IPS DF 4.7 (cell line): ENCODE results near the gene LRRC37A3.
"Not testable (repeated sequence)": the region's sequence is repeated elsewhere in the genome, so short reads cannot be mapped to it uniquely, and the experiment has no call there.

ENCODE experiments used
- DNase-seq: peaks from one replicate; pipeline ENCODE4 v3.0.0-alpha.2; 2013; ENCODE audit warnings: low spot score; ENCODE audit errors: extremely low read depth

LRRC37A3 gene

DNA sequence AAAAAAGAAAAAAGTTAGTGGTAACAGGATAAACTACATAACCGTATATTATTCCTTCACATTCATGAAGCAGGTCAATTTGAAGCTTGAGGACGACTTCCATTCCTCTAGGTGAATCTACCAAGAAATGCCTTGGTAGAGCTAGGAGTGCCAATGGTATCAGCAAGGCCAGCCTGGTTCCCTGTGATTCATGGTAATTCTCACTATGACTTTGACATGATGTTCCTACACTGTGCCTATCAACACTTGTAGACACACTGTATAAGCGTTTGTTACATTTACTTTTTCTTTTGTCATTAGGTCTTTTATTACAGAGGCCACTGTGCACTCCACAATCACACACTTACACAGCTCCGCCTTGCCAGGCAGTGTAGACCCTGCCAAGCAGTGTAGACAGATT is 7.2 kb upstream of the LRRC37A3 start:
- DNase-seq: not testable (repeated sequence)

DNA sequence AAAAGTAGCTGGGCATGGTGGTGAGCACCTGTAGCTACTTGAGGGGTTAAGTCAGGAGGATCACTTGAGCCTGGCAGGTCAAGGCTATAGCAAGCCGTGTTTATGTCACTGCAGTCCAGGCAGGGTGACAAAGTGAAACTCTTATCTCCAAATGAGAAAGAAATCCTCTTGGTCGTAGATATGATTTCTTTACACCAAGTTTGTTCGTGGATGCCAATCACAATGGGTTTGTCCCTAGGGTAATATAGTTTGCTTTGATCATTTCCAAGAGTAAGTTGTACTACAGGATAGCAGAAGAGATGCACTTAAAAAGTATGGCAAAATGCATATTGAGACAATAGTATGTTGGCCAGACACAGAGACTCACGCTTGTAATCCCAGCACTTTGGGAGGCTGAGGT is 6.0 kb upstream of the LRRC37A3 start:
- DNase-seq: not testable (repeated sequence)

DNA sequence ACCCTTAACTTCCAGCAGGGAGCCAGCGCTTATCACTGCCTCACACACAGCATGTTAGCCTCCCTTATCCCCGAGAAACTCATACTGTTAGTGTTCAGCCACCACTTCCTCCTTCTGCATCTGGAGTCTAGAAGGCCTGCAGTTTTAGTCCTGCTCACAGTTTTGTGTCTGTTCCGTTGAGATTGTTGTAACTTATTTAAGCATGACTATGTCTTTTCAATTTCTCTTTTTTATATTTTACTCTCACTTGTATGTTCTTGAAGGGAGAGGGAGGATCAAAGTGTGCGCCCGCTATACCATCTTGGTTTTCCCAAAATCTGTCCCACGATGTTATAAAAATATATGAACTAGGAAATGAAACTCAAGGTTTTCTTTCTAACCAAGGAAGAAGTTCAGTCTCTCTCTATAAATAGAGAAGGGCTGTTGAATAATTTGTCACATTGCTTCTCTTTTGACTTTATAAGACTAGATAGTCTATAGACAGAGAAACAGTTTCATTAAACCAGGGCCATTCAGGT is 3.8 kb upstream of the LRRC37A3 start:
- not testable (repeated sequence) for DNase-seq

DNA sequence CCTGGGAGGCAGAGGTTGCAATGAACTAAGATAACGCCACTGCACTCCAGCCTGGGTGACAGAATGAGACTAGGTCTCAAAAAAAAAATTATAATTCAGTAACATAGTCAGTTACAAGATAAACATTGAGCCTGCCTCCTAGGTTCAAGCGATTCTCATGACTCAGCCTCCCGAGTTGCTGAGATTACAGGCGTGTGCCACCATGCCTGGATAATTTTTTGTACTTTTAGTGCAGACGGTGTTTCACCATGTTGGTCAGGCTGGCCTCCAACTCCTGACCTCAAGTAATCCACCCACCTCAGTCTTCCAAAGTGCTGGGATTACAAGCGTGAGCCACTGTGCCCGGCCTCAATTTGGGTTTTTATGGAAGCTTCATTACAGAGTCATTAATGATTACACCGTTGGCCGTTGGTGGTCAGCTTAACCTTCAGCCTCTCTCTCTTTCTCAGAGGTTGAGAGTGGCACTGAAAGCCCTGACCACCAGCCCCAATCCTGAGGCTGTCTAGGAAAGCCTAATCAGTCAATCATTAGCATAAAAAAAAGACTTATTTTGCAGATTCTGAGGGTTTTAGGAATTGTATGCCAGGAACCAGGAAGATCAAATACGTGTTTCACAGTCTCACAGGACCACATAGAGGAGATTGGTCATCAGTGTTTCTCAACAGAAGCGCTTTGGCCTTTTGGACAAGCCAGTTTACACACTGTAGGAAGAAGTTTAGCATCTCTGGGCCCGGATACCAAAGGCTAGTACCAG is 1.3 kb upstream of the LRRC37A3 start:
- DNase-seq: no peak

DNA sequence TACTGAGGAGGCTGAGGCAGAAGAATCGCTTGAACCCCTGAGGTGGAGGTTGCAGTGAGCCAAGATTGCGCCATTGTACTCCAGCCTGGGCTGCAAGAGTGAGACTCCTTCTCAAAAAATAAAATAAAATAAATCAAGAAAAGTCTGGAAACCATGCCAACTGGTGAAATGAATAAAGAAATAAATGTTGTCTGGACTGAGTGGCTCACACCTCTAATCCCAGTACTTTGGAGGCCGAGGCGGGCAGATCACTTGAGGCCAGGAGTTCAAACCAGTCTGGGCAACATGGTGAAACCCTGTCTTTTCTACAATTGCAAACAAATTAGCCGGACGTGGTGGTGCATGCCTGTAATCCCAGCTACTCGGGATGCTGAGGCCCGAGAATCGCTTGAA is 744 bp upstream of the LRRC37A3 start:
- no peak for DNase-seq

DNA sequence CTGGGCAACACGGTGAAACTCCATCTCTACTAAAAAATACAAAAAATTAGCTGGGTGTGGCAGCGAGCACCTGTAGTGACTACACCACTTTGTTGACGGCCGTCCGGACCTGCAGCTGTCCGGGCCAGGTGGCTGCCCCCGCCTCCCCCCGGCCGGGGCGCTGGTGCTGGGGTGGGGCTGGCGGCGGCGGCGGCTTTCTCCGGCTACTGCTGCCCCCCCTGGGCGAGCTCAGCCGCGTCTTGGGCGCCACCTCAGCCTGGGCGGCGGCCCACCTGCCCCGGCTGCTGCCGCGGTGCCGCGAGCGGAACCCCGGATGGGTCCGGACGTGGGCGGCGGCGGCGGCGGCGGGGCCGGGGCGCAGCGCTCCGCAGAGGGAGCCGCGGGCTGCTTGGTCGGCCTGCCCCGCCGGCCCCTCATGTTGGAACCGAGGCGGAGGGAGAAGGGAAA is 413 bp downstream of the LRRC37A3 start:
- DNase-seq: not testable (repeated sequence)

DNA sequence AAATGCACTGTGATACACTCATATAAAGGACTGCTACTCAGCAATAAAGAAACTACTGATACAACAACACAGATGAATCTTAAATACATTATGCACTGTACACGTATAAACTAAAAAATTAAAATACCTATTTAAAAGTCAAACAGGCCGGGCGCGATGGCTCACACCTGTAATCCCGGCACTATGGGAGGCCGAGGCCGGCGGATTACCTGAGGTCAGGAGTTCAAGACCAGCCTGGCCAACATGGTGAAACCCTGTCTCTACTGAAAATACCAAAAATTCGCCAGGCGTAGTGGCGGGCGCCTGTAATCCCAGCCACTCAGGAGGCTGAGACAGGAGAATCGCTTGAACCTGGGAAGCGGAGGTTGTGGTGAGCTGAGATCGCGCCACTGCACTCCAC is 1.7 kb downstream of the LRRC37A3 start:
- DNase-seq: not testable (repeated sequence)

DNA sequence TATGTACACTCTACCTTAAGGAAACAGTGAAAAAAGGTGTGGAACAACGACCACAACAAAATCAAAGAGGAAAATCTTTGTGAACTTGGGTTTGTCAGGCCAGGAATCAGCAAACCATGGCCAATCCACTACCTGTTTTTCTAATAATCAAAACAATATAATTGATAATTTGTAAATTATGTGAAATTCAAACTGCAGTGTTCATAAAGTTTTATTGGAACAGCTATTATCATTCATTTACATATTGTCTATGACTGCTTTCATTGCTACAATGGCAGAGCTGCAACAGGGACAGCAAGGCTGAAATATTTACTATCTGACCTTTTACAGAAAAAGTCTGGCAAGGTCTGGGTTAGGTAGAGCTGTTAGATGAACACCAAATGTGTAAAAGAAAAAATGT is 4.0 kb downstream of the LRRC37A3 start:
- DNase-seq: not testable (repeated sequence)

DNA sequence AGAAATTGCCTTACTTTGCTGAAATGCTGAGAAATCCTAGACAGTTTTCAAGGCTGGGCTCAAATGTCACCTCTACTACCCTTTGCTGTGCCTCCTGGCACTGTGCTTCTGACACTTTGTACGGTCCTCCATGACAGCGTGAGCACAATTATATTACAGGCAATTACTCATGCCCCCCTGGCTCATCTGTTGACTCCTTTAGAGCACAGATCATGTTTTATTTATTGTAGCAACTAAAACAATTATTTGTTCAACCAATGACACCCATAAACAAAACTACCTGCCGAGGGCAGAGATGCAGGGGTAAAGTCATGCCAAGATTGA is 9.1 kb downstream of the LRRC37A3 start:
- DNase-seq: not testable (repeated sequence)

DNA sequence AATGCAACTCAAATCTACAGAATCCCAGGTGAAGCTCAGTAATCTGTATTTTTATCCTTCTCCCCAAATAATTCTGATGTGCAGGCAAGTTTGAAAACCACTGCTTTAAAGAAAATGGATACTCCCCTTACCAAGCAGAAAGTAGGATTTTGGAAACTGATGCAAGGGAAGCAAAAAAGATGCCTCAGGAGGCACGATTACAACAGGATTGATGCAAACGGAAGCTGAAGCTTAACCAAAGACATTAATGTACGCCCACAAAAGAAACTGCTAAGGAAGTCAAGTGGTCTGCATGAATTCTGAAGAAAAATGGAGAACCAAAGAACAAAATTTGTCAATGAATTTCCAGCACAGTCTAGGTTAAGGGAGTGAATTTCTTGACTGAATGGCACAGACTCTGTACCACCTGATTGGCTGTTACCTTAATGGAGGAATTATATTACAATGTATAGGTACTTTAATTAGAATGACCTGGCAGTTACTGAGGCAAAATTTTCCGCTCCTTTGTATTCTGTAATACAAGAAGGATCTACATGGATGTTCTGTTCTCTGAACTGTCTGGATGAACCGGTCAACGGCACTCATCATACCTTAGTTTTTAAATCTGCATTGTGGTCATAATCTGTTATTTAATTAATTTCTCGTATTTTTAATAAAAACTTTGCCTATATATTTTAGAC is 9.6 kb downstream of the LRRC37A3 start:
- DNase-seq: not testable (repeated sequence)

DNA sequence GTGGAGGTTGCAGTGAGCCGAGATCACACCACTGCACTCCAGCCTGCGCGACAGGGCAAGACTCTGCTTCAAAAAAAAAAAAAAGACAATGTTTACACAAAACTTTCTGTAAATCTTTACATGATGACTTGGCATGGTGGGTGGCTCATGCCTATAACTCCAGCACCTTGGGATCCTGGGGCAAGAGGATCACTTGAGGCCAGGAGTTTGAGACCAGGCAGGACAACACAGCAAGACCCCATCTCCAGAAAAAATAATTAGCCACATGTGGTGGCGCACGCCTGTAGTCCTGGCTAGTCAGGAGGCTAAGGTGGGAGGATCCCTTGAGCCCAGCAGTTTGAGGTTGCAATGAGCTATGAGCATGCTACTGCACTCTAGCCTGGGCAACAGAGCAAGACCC is 15.2 kb downstream of the LRRC37A3 start:
- DNase-seq: not testable (repeated sequence)

DNA sequence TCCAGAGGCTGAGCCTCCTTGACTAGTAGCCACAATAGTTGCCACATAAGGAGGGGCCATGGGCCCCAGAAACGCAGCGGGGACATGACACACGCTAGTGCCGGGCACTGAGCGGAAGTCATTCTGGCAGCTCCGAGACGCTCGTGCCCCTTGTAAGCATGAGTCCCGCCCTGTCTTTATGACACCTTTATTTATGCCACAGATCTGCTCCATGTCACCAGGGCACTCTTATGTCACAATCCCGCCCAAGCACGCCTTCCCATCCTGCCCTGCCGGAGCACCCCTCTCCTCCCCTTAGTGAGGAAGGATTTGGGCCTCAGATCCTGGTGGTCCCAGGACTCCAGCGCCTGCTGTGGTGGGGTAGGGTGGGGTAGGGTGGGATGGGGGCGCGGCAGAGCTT is 22.1 kb downstream of the LRRC37A3 start:
- not testable (repeated sequence) for DNase-seq

DNA sequence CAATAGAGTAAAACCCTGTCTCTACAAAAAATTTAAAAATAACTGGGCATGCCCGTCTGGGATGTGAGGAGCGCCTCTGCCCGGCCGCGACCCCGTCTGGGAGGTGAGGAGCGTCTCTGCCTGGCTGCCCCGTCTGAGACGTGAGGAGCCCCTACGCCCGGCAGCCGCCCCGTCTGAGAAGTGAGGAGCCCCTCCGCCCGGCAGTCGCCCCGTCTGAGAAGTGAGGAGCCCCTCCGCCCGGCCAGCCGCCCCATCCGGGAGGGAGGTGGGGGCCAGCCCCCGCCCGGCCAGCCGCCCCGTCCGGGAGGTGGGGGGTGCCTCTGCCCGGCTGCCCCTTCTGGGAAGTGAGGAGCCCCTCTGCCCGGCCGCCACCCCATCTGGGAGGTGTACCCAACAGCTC is 45.1 kb downstream of the LRRC37A3 start:
- DNase-seq: not testable (repeated sequence)

DNA sequence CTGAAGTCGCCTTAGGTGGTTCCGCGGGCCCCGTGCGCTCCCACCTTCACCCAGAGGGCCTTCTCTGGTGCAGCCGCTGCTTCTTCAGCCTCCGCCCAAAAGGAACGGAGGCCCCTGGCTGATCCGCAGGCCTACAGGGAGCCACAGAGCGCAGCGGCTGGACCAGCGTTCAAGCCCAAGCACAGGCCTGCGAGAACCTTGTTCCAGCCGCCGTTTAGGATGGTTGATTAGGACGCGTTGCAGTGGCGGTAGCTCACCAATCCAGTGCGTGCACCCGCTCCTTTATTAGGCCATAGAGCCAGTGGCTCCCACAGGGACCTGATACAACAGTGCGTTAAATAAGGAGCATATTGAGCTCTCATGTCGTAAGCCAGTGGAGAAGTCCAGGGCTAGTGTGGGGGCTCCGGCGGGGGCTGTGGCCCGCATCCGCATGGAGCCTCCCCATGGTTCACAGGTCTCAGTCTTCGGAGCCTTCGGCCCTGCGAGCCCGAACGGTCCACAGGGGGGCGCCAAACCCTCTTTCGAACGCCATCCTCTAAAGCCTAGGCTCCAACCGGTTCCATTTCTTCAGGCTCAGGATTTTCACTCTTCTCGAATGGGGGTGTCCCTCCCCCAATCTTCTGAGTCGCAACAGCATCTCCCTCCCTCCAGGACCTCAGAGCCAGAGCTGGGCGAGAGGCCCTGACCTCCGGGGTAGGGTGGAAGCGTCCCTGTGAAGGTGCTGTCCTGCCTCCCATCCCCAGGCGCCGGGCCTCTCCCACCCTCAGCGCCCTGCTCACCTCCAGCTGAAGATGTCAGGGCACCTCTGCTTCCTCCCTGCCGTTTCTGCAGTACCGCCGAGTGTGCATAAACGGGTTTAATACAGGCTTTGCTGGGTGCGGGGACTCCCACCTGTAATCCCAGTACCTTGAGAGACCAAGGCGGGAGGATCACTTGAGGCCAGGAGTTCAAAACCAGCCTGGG is 71.5 kb downstream of the LRRC37A3 start:
- DNase-seq: not testable (repeated sequence)

DNA sequence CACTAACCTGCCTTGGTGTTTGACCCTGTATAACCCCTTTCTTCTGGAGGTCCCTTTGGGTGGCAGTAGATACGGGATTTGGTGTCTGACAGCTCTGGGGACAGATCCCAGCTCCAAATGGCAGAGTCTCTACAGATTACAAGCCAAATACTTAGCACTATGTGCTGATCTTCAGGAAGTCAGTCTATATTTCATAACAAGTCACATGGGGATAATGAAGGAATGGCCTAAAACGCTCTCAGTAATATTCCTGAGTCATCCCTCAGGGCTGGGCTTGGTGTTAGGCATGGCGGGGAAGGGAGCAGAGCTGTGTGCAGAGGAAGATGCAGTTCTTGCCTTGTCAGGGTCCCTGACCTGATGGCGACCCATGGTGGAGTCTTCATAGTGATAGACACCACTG is 72.4 kb downstream of the LRRC37A3 start:
- DNase-seq: not testable (repeated sequence)

DNA sequence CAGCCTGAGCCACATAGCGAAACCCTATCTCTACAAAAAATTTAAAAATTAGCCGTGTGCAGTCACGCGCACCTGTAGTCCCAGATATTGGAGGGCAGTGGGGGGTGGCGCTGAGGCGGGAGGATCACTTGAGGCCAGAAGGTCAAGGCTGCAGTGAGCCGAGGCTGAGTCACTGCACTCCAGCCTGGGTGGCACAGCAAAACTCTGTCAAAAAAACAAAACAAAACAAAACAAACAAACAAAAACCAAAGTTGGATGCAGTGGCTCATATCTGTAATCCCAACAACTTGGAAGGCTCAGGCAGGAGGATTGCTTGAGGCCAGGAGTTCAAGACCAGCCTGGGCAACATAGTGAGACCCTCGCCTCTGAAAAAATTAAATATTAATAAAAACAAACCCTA is 75.4 kb downstream of the LRRC37A3 start:
- not testable (repeated sequence) for DNase-seq

DNA sequence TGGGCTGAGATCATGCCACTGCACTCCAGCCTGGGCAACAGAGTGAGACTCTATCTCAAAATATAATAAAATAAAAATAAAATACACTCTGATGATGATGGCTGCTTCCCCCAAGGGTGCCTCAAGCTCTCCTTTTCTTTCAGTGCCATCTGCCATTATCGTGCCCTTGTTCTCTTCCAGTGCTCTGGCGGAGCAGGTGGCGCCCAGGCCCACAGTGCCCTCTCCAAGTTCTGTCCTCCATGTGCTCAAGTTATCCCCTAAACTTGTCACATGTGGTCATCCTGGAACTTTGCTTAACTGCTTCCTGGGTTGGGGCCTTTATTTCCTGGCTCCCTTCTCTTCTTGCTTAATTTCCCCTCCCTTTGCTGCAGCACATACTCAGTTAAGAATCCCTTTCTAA is 76.4 kb downstream of the LRRC37A3 start:
- not testable (repeated sequence) for DNase-seq

DNA sequence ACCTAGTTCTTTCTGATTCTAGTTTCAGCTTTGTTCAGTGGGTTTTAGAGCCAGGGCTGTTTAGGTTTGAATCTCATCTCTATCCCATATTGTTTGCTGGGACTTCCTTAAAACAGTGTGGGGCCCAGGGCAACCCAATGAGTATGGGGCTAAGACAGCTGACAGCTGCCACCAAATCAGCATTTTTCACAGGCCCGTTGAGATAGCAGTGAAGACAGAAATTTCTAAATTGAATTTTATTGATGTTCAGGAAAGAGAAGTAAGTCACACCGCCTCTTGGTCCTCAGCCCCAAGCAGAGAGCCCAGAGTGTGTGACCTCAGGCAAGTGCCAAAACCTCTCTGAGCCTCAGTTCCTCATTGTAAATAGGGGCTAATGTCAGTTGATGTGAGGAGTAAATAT is 78.3 kb downstream of the LRRC37A3 start:
- not testable (repeated sequence) for DNase-seq

DNA sequence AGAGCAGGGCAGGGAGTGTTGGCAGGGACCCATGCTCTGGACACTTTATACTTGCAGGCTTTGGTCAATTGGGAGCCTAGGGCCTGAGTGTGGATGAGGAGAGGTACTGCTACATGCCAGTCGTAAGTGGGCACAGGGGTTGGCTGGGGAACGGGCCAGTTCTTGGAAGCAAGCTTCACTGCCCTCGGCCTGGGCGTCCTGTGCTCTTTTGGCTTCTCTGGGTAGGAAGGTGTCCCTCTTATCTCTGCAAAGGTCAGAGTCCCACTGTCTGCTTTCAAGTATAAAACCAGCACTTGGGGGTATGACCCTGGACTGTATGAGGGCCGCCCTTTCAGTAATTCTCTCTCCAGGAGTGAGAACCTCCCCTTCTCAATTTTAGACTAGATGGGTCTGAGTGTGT is 80.8 kb downstream of the LRRC37A3 start:
- DNase-seq: not testable (repeated sequence)

DNA sequence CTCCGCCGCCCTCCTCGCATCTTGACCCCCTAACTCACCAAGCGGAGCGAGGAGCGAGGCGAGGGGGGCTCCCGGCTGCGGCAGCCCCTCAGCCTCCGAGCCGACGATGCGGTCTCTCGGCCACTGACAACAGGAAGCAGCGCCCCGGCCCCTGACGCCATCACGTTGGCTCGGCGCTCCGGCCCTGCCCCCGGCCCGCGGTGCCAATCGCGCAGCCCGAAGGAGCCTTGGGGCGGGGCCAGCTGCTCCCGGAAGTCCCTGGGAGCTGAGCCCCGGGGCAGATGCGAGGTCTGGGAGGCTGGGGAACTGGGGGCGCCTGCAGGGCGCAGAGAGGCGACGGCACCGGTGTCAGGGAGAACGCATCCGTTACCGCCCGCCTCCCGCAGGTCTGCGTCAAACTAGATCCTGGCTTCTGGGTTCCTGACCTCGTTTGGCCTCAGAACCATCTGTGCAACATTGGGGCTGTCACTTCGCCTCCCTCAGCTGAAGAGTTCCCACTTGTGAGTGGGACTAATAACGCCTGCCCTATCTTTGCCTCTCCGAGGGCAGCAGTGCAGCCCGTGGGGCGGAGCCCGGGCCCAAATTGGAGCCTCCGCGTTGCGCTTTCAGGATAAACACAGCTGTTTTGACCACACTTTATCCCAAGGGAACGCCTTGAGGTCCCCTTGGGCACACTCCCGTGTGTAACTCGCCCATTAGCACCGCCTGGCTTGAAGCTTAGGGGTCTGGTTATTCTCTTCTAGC is 82.1 kb downstream of the LRRC37A3 start:
- DNase-seq: not testable (repeated sequence)

DNA sequence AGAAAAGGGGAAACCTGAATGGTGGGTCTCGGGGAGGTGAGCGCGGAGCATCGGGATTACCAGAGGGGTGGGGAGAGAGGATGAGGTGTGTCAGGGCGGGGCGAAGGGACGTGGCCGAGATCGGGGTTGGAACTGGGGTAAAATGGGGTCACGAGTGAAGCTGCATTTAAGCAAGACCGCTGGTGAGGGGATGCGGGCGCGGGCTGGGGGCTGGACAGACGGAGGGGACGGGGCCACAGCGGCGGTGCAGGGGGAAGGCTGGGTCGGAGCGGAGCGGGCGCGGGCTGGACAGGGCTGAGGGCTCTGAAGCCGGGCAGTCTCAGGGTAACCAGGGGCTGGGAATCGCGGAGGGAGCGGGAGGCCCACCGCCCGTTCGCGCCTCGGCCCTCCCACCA is 82.7 kb downstream of the LRRC37A3 start:
- DNase-seq: not testable (repeated sequence)
